WTC11 (cell line): ENCODE results near the gene PI4KA.

Source experiments
- ATF1 ChIP-seq: sonication (generic); formaldehyde crosslinking; IDR thresholded peaks from 2 replicates; pipeline ENCODE4 v1.8.1; 2023; ENCODE audit warnings: mild to moderate bottlenecking, moderate library complexity, missing genetic modification reagents
- CTCF ChIP-seq: fragments of 200-600 bp; IDR thresholded peaks from 2 replicates; pipeline ENCODE4 v1.8.0; 2022; ENCODE audit warnings: antibody characterized with exemption
- FOXP1 ChIP-seq: sonication (generic); formaldehyde crosslinking; IDR thresholded peaks from 2 replicates; pipeline ENCODE4 v1.8.0; 2022; ENCODE audit warnings: missing genetic modification reagents, mild to moderate bottlenecking, moderate library complexity, borderline replicate concordance
- HMGXB4 ChIP-seq: sonication (generic); formaldehyde crosslinking; IDR thresholded peaks from 2 replicates; pipeline ENCODE4 v1.8.1; 2023; ENCODE audit warnings: mild to moderate bottlenecking, moderate library complexity, missing genetic modification reagents
- NR2C2 ChIP-seq: sonication (generic); formaldehyde crosslinking; IDR thresholded peaks from 2 replicates; pipeline ENCODE4 v1.8.0; 2022; ENCODE audit warnings: mild to moderate bottlenecking, missing genetic modification reagents
- NR3C1 ChIP-seq: sonication (generic); formaldehyde crosslinking; conservative IDR thresholded peaks from 2 replicates; pipeline ENCODE4 v1.8.1; 2023; ENCODE audit warnings: low read depth, mild to moderate bottlenecking, missing genetic modification reagents
- TEAD4 ChIP-seq: sonication (generic); formaldehyde crosslinking; IDR thresholded peaks from 2 replicates; pipeline ENCODE4 v1.8.0; 2022; ENCODE audit warnings: mild to moderate bottlenecking, missing genetic modification reagents
- USF1 ChIP-seq: sonication (generic); formaldehyde crosslinking; IDR thresholded peaks from 2 replicates; pipeline ENCODE4 v1.8.0; 2022; ENCODE audit warnings: mild to moderate bottlenecking, missing genetic modification reagents
- ZNF138 ChIP-seq: sonication (generic); formaldehyde crosslinking; conservative IDR thresholded peaks from 2 replicates; pipeline ENCODE4 v1.8.1; 2022; ENCODE audit warnings: mild to moderate bottlenecking, moderate library complexity, missing genetic modification reagents

GRCh38 chr22:20819471-20819870 is 39.1 kb downstream of the PI4KA start:
- TF ChIP-seq FOXP1 (CRISPR knock-in tag): no peak
- no peak for TF ChIP-seq NR3C1 (CRISPR knock-in tag)
- no peak for TF ChIP-seq HMGXB4
- TF ChIP-seq ZNF138 (CRISPR knock-in tag): no peak
- TF ChIP-seq CTCF: no peak
- no peak for TF ChIP-seq TEAD4 (CRISPR knock-in tag)
- TF ChIP-seq ATF1 (CRISPR knock-in tag): no peak
- TF ChIP-seq NR2C2 (CRISPR knock-in tag): no peak
- TF ChIP-seq USF1 (CRISPR knock-in tag): no peak
